ENCODE data around the gene PRIMA1. TPM values are rescaled to one million over a fixed set of nuclear protein-coding genes. Genes with fewer than 3 reads are reported as not detected.

Gene PRIMA1
- total and polyA plus RNA-seq, 2 donors (not counting 1 experiment from before 2014, with no cell fraction given) = not detected

- H3K27ac ChIP-seq (ENCODE audit: low read length in 2 of 2) = no peak overlapping the region
- no peak overlapping the region for H2AFZ ChIP-seq (ENCODE audit: insufficient read depth, low read depth, low read length, poor library complexity, severe bottlenecking)
- POLR2A ChIA-PET = no interaction called here
- Mint-ChIP-seq H3K4me1 (no peaks in the 10 kb centered on the region), H3K4me3 (no peak overlapping the region), H3K27me3 (peaks cover 7% of the 10 kb centered on the region), H3K27ac (no peak overlapping the region), H3K9me3 (ENCODE audit: insufficient read depth) (peaks cover 2% of the 10 kb centered on the region)
- intact Hi-C loops (cut with micrococcal nuclease) = no loop called here
- H3K36me3 ChIP-seq (replicated peaks in 1 of 2; ENCODE audit: control extremely low read depth in 1 of 2, control insufficient read depth in 1 of 2, extremely low read depth in 1 of 2, insufficient read depth in 2 of 2, low read length in 1 of 2) = no peaks in the 10 kb centered on the region
- DNase-seq (no peak), ATAC-seq (ENCODE audit: low read depth) (no peak)
- H3K27me3 ChIP-seq (replicated peaks in 1 of 4; ENCODE audit: control extremely low read depth in 1 of 4, control insufficient read depth in 3 of 4, insufficient read depth in 4 of 4, low read length in 3 of 4) = no peaks in the 10 kb centered on the region
- H3K4me3 ChIP-seq (ENCODE audit: control extremely low read depth in 1 of 5, extremely low read depth in 1 of 5, insufficient read depth in 1 of 5, low read depth in 2 of 5, low read length in 4 of 5) = no peak overlapping the region
- H3K4me1 ChIP-seq (ENCODE audit: control insufficient read depth in 2 of 2, insufficient read depth in 2 of 2, low read length in 2 of 2) = no peaks in the 10 kb centered on the region
- H3K79me2 ChIP-seq (ENCODE audit: control insufficient read depth, insufficient read depth, low read length) = no peaks in the 10 kb centered on the region
- no peaks in the 10 kb centered on the region for H4K20me1 ChIP-seq (ENCODE audit: control insufficient read depth, insufficient read depth, low read length, poor library complexity, severe bottlenecking)
- TF ChIP-seq CTCF (IDR thresholded peaks at IDR 0.05) = no peak
- TF ChIP-seq EZH2 (IDR thresholded peaks at IDR 0.05; ENCODE audit: borderline replicate concordance, insufficient read depth, low read depth, low read length, poor library complexity, severe bottlenecking) = no peak
- H3K9ac ChIP-seq (ENCODE audit: low read length) = no peak overlapping the region
- WGBS (ENCODE audit: insufficient coverage) = 93% methylated on average over 26 of the region's 26 CpGs
- CTCF ChIA-PET = no interaction called here
- H3K4me2 ChIP-seq (replicated peaks; ENCODE audit: low read depth, low read length, poor library complexity, severe bottlenecking) = no peak overlapping the region
- H3K9me3 ChIP-seq (ENCODE audit: control extremely low read depth in 1 of 3, control insufficient read depth in 2 of 3, insufficient read depth in 1 of 3, low read length in 2 of 3) = peaks cover 0 to 3% (median 0%) of the 10 kb centered on the region in 3 donors
Observed at GRCh38 chr14:93743270-93744060, 44.8 kb downstream of the PRIMA1 start.

GRCh38 chr14:93742761-93743160 is 45.5 kb downstream of the PRIMA1 start:
- ATAC-seq (ENCODE audit: low read depth) = no peak
- no peaks in the 10 kb centered on the region for H3K4me1 Mint-ChIP-seq

More at GRCh38 chr14:93742761-93743160, 45.5 kb downstream of the PRIMA1 start:
- Histone ChIP-seq H4K20me1 (ENCODE audit: control insufficient read depth, insufficient read depth, low read length, poor library complexity, severe bottlenecking) (no peaks in the 10 kb centered on the region), H3K4me2 (replicated peaks; ENCODE audit: low read depth, low read length, poor library complexity, severe bottlenecking) (no peak overlapping the region), H3K79me2 (ENCODE audit: control insufficient read depth, insufficient read depth, low read length) (no peaks in the 10 kb centered on the region), H3K9me3 (ENCODE audit: control extremely low read depth in 1 of 3, control insufficient read depth in 2 of 3, insufficient read depth in 1 of 3, low read length in 2 of 3) (peaks cover 0 to 3% (median 0%) of the 10 kb centered on the region in 3 donors), H3K4me1 (ENCODE audit: control insufficient read depth in 2 of 2, insufficient read depth in 2 of 2, low read length in 2 of 2) (no peaks in the 10 kb centered on the region), H3K27ac (ENCODE audit: low read length in 2 of 2) (no peak overlapping the region), H3K4me3 (ENCODE audit: control extremely low read depth in 1 of 5, extremely low read depth in 1 of 5, insufficient read depth in 1 of 5, low read depth in 2 of 5, low read length in 4 of 5) (no peak overlapping the region), H3K9ac (ENCODE audit: low read length) (no peak overlapping the region), H3K36me3 (replicated peaks in 1 of 2; ENCODE audit: control extremely low read depth in 1 of 2, control insufficient read depth in 1 of 2, extremely low read depth in 1 of 2, insufficient read depth in 2 of 2, low read length in 1 of 2) (no peaks in the 10 kb centered on the region), H3K27me3 (replicated peaks in 1 of 4; ENCODE audit: control extremely low read depth in 1 of 4, control insufficient read depth in 3 of 4, insufficient read depth in 4 of 4, low read length in 3 of 4) (no peaks in the 10 kb centered on the region), H2AFZ (ENCODE audit: insufficient read depth, low read depth, low read length, poor library complexity, severe bottlenecking) (no peak overlapping the region)
- Mint-ChIP-seq H3K4me3 (no peak overlapping the region), H3K27me3 (peaks cover 12% of the 10 kb centered on the region), H3K9me3 (ENCODE audit: insufficient read depth) (no peaks in the 10 kb centered on the region), H3K27ac (no peak overlapping the region)
- ChIA-PET POLR2A (no interaction called here), CTCF (no interaction called here)
- intact Hi-C loops (cut with micrococcal nuclease) = no loop called here
- no peak for TF ChIP-seq EZH2 (IDR thresholded peaks at IDR 0.05; ENCODE audit: borderline replicate concordance, insufficient read depth, low read depth, low read length, poor library complexity, severe bottlenecking)
- no peak for TF ChIP-seq CTCF (IDR thresholded peaks at IDR 0.05)
- DNase-seq = no peak
- 89% methylated on average over 6 of the region's 8 CpGs for WGBS (ENCODE audit: insufficient coverage)
